ENCODE data around the gene CELF5. TPM values are rescaled to one million over a fixed set of nuclear protein-coding genes. Genes with fewer than 3 reads are reported as not detected.

Gene CELF5
- total and polyA plus RNA-seq, 10 of the 15 experiments (the other 5 are each of a cell fraction or from before 2014, with no cell fraction given) = 0.01 to 0.04 TPM; not detected in 8

DNA sequence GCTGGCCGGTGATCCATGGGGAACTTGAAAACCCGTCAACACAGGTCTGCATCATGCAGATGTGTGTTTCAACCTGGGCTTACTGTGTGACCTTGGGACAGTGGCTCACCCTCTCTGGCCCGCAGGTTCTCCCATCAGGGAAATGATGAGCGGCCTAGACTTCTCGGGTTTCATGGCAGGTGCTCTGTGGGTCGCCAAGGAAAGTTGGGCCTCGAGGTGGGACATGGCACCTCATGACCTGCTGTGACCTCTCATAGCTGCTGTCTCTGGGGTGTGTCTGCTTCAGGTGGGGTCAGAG lies 91.2 kb downstream of the CELF5 start:
- no peak for DNase-seq (ENCODE audit: low read depth, low spot score)
- Histone ChIP-seq H3K9ac (ENCODE audit: control insufficient read depth, insufficient read depth, low read length) (no peak overlapping the region), H3K27me3 (replicated peaks in 1 of 2; ENCODE audit: control insufficient read depth in 2 of 2, insufficient read depth in 2 of 2, low read length in 1 of 2) (no peaks in the 10 kb centered on the region; a peak in 1 of 4 replicates), H3K27ac (ENCODE audit: control insufficient read depth, insufficient read depth) (no peak overlapping the region), H3K4me3 (no peak overlapping the region), H3K4me1 (ENCODE audit: control insufficient read depth, insufficient read depth, low read length) (no peaks in the 10 kb centered on the region), H3K79me2 (ENCODE audit: control insufficient read depth, insufficient read depth, low read length) (no peaks in the 10 kb centered on the region), H3K4me2 (ENCODE audit: control insufficient read depth, insufficient read depth) (no peak overlapping the region), H3K9me3 (replicated peaks; ENCODE audit: control insufficient read depth, insufficient read depth, low read length) (no peaks in the 10 kb centered on the region), H3K36me3 (ENCODE audit: control insufficient read depth in 2 of 2, insufficient read depth in 2 of 2, low read length in 1 of 2) (no peaks in the 10 kb centered on the region), H2AFZ (ENCODE audit: control insufficient read depth, low read depth, low read length) (no peak overlapping the region), H4K20me1 (ENCODE audit: control insufficient read depth, insufficient read depth) (no peaks in the 10 kb centered on the region)
- intact Hi-C loops (cut with micrococcal nuclease; ENCODE audit: unreplicated experiment) = no loop called here
- FAIRE-seq = no peak
- in situ Hi-C loops (cut with MboI) = no loop called here
- ChIA-PET CTCF (no interaction called here), POLR2A (no interaction called here), SMC1A (ENCODE audit: uncharacterized antibody, unreplicated experiment) (no interaction called here), RAD21 (ENCODE audit: unreplicated experiment) (no interaction called here)
- no peak for TF ChIP-seq YY1 (IDR thresholded peaks at IDR 0.05; ENCODE audit: low read depth, low read length)
- TF ChIP-seq NR2C1 (IDR thresholded peaks at IDR 0.05) = no peak
- no peak for TF ChIP-seq MEF2B (IDR thresholded peaks at IDR 0.05; ENCODE audit: partially characterized antibody, poor library complexity, severe bottlenecking)
- TF ChIP-seq WRNIP1 (IDR thresholded peaks at IDR 0.05; ENCODE audit: borderline replicate concordance, low read depth, low read length) = no peak
- 22% methylated on average over 7 of the region's 7 CpGs for WGBS (ENCODE audit: insufficient coverage, insufficient replicate concordance, low lambda C conversion rate, missing lambda C conversion rate)
- BruUV-seq (replicated peaks) = no TSS peak
- no peak for ATAC-seq

DNA sequence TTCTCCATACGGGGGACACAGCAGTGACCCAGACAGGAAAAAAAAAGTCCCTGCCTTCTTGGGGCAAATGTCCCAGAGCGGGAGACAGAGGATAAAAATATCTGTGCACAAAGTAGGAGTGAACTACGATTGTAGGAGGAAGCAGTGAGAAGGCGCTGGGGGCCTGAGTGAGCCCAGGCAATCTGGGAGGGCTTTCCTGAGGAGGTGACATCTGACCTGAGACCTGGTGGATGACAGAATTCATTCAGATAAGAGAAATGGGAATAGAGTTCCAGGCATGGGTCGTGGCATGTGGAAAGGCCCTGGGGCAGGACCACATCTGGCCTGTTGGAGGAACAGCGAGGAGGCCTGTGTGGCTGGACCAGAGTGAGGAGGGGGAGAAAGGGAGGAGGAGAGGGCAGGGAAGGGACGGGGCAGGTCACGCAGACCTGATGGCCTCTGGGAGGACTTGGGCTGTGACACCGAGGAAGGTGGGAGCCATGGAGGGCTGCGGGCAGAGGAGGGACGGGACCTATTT lies 91.7 kb downstream of the CELF5 start:
- BruUV-seq (replicated peaks) = no TSS peak
- H3K4me1 ChIP-seq (ENCODE audit: control insufficient read depth, insufficient read depth, low read length) = no peaks in the 10 kb centered on the region
- TF ChIP-seq, protein P1, sequence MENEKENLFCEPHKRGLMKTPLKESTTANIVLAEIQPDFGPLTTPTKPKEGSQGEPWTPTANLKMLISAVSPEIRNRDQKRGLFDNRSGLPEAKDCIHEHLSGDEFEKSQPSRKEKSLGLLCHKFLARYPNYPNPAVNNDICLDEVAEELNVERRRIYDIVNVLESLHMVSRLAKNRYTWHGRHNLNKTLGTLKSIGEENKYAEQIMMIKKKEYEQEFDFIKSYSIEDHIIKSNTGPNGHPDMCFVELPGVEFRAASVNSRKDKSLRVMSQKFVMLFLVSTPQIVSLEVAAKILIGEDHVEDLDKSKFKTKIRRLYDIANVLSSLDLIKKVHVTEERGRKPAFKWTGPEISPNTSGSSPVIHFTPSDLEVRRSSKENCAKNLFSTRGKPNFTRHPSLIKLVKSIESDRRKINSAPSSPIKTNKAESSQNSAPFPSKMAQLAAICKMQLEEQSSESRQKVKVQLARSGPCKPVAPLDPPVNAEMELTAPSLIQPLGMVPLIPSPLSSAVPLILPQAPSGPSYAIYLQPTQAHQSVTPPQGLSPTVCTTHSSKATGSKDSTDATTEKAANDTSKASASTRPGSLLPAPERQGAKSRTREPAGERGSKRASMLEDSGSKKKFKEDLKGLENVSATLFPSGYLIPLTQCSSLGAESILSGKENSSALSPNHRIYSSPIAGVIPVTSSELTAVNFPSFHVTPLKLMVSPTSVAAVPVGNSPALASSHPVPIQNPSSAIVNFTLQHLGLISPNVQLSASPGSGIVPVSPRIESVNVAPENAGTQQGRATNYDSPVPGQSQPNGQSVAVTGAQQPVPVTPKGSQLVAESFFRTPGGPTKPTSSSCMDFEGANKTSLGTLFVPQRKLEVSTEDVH (IDR thresholded peaks at IDR 0.05; ENCODE audit: low read depth, partially characterized antibody) = no peak
- TF ChIP-seq KDM1A (IDR thresholded peaks at IDR 0.05; ENCODE audit: borderline replicate concordance) = no peak
- no peak for TF ChIP-seq ZNF384 (IDR thresholded peaks at IDR 0.05; ENCODE audit: borderline replicate concordance, low read depth, low read length)
- TF ChIP-seq, protein P2, sequence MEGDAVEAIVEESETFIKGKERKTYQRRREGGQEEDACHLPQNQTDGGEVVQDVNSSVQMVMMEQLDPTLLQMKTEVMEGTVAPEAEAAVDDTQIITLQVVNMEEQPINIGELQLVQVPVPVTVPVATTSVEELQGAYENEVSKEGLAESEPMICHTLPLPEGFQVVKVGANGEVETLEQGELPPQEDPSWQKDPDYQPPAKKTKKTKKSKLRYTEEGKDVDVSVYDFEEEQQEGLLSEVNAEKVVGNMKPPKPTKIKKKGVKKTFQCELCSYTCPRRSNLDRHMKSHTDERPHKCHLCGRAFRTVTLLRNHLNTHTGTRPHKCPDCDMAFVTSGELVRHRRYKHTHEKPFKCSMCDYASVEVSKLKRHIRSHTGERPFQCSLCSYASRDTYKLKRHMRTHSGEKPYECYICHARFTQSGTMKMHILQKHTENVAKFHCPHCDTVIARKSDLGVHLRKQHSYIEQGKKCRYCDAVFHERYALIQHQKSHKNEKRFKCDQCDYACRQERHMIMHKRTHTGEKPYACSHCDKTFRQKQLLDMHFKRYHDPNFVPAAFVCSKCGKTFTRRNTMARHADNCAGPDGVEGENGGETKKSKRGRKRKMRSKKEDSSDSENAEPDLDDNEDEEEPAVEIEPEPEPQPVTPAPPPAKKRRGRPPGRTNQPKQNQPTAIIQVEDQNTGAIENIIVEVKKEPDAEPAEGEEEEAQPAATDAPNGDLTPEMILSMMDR (IDR thresholded peaks at IDR 0.05 in 2 of 3, conservative IDR thresholded peaks at IDR 0.05 in 1 of 3; ENCODE audit: control insufficient read depth in 2 of 3, extremely low read depth in 1 of 3, insufficient read depth in 1 of 3, low read depth in 3 of 3, low read length in 3 of 3) = no peak
- ChIA-PET POLR2A (no interaction called here), CTCF (interaction anchor here (0.9 kb wide), 1 partner anchor 114 kb away, joined by 3 read pairs; no protein-coding TSS in a partner anchor), SMC1A (ENCODE audit: uncharacterized antibody, unreplicated experiment) (no interaction called here), RAD21 (ENCODE audit: unreplicated experiment) (no interaction called here)
- in situ Hi-C loops (cut with MboI) = no loop called here
- H3K27ac ChIP-seq (ENCODE audit: control insufficient read depth, insufficient read depth) = no peak overlapping the region
- H3K79me2 ChIP-seq (ENCODE audit: control insufficient read depth, insufficient read depth, low read length) = no peaks in the 10 kb centered on the region
- H4K20me1 ChIP-seq (ENCODE audit: control insufficient read depth, insufficient read depth) = no peaks in the 10 kb centered on the region
- H3K9me3 ChIP-seq (replicated peaks; ENCODE audit: control insufficient read depth, insufficient read depth, low read length) = no peaks in the 10 kb centered on the region
- FAIRE-seq = no peak
- no peak for DNase-seq (ENCODE audit: low read depth, low spot score)
- 64% methylated on average over 11 of the region's 11 CpGs for WGBS (ENCODE audit: insufficient coverage, insufficient replicate concordance, low lambda C conversion rate, missing lambda C conversion rate)
- no peaks in the 10 kb centered on the region; a peak in 1 of 4 replicates for H3K27me3 ChIP-seq (replicated peaks in 1 of 2; ENCODE audit: control insufficient read depth in 2 of 2, insufficient read depth in 2 of 2, low read length in 1 of 2)
- no peak for ATAC-seq
- no peak overlapping the region for H3K9ac ChIP-seq (ENCODE audit: control insufficient read depth, insufficient read depth, low read length)
- no peaks in the 10 kb centered on the region for H3K36me3 ChIP-seq (ENCODE audit: control insufficient read depth in 2 of 2, insufficient read depth in 2 of 2, low read length in 1 of 2)
- no peak overlapping the region for H2AFZ ChIP-seq (ENCODE audit: control insufficient read depth, low read depth, low read length)
- H3K4me3 ChIP-seq = no peak overlapping the region
- intact Hi-C loops (cut with micrococcal nuclease; ENCODE audit: unreplicated experiment) = no loop called here
- no peak overlapping the region for H3K4me2 ChIP-seq (ENCODE audit: control insufficient read depth, insufficient read depth)
